Fibroblast of lung (primary cell): Measurements from ENCODE around the gene CASQ2. TPM values are rescaled to one million over a fixed set of nuclear protein-coding genes. Genes with fewer than 3 reads are reported as not detected.

Source experiments
- DNase-seq, 2 donors: peaks; one replicate each; pipeline versions ENCODE4 v3.0.0 to v3.0.0-alpha.2; 2010; ENCODE audit warnings: low read depth in 2 of 2
- H2AFZ ChIP-seq: 2 replicates; pipeline ENCODE4 v1.5.1; 2012; ENCODE audit warnings: low read length, control low read depth, inconsistent platforms
- H3K27ac ChIP-seq: 2 replicates; pipeline ENCODE4 v1.5.1; 2011; ENCODE audit warnings: low read length, control low read depth; ENCODE audit not compliant: insufficient read depth
- H3K27me3 ChIP-seq: 2 replicates; pipeline ENCODE4 v1.5.1; 2011; ENCODE audit warnings: mild to moderate bottlenecking, low read length; ENCODE audit not compliant: control insufficient read depth, insufficient read depth
- H3K36me3 ChIP-seq: 2 replicates; pipeline ENCODE4 v1.5.1; 2011; ENCODE audit warnings: low read length; ENCODE audit not compliant: control insufficient read depth, insufficient read depth
- H3K4me1 ChIP-seq: 2 replicates; pipeline ENCODE4 v1.5.1; 2011; ENCODE audit warnings: low read length; ENCODE audit not compliant: control insufficient read depth, insufficient read depth; ENCODE audit errors: extremely low read depth
- H3K4me2 ChIP-seq: 2 replicates; pipeline ENCODE4 v1.5.1; 2011; ENCODE audit warnings: low read length, control low read depth; ENCODE audit not compliant: insufficient read depth; ENCODE audit errors: extremely low read depth
- H3K4me3 ChIP-seq, 4 experiments: fragments of 200-600 bp in 1 of 4; sonication (generic) in 1 of 4; replicated peaks in 1 of 4; 2 replicates each; pipeline ENCODE4 v1.5.1; 2011 to 2016; ENCODE audit warnings: low read length in 4 of 4, low read depth in 3 of 4, mild to moderate bottlenecking in 3 of 4, control low read depth in 2 of 4, inconsistent platforms in 1 of 4, mixed read lengths in 1 of 4; ENCODE audit not compliant: insufficient read depth in 1 of 4; ENCODE audit errors: control extremely low read depth in 1 of 4
- H3K79me2 ChIP-seq: 2 replicates; pipeline ENCODE4 v1.5.1; 2012; ENCODE audit warnings: mild to moderate bottlenecking, low read length, inconsistent platforms; ENCODE audit not compliant: control insufficient read depth, insufficient read depth
- H3K9ac ChIP-seq: 2 replicates; pipeline ENCODE4 v1.5.1; 2011; ENCODE audit warnings: mild to moderate bottlenecking, low read length, control low read depth; ENCODE audit not compliant: insufficient read depth
- H3K9me3 ChIP-seq: 2 replicates; pipeline ENCODE4 v1.5.1; 2012; ENCODE audit warnings: low read depth, low read length; ENCODE audit not compliant: control insufficient read depth, insufficient read depth
- H4K20me1 ChIP-seq: 2 replicates; pipeline ENCODE4 v1.5.1; 2011; ENCODE audit warnings: low read length; ENCODE audit not compliant: control insufficient read depth, insufficient read depth; ENCODE audit errors: extremely low read depth
- EZH2 ChIP-seq: IDR thresholded peaks from 2 replicates; pipeline ENCODE4 v1.5.1; 2012; ENCODE audit warnings: low read length, control low read depth, mild to moderate bottlenecking; ENCODE audit errors: missing control alignments
- polyA plus RNA-seq, 2 donors: library from polyadenylated mRNA; depleted of rRNA in 1 of 2; stranded (reverse) in 1 of 2; unstranded in 1 of 2; fragments of >200 nt; gene quantifications; 2 replicates each; pipeline ENCODE4 v1.2.1, GENCODE V29; 2011 to 2012; ENCODE audit warnings: missing spikeins in 1 of 2
- total RNA-seq: library from RNA; depleted of rRNA; stranded (reverse); fragments of >200 nt; gene quantifications from 2 replicates; pipeline ENCODE4 v1.2.1, GENCODE V29; 2014
- TF ChIP-seq, protein P1 (sequence below), 2 donors: IDR thresholded peaks in 1 of 2; conservative IDR thresholded peaks in 1 of 2; 1 replicate in 1 of 2; 2 replicates in 1 of 2; pipeline ENCODE4 v1.5.1; 2011 to 2012; ENCODE audit warnings: low read length in 2 of 2, control low read depth in 1 of 2, inconsistent platforms in 1 of 2, low read depth in 1 of 2, mild to moderate bottlenecking in 1 of 2

CASQ2 gene
- total and polyA plus RNA-seq, 2 donors (not counting 1 experiment from before 2014, with no cell fraction given), result 0.03 TPM; not detected in 1

DNA sequence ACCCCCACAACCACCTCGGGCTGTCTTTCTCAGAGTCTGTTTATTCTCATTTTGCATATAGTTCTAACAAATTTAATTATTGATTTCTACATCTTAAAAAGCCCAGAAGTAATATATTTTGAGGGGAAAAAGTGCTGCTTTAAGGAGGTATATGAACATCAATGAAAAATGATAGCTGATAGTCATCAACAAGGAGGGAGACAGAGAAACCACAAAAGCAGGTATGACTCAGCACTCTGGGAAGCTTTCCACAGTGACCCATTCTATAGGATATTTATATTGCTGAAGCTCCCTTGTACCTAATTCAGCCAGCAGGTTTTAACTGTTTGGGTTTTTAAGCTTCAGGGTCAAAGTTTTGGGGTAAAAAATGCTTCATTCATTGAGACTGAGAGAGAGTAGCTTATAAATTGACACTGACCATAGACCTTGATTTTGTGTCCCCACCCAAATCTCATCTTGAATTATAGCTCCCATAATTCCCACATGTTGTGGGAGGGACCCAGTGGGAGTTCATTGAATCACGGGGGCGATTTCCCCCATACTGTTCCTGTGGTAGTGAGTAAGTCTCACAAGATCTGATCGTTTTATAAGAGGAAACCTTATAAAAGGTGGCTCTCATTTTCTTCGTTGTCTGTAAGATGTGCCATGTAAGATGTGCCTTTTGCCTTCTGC is 99.4 kb downstream of the CASQ2 start:
- Histone ChIP-seq H4K20me1 (no peaks in the 10 kb centered on the region), H3K4me1 (peaks cover 15% of the 10 kb centered on the region), H3K27ac (no peak overlapping the region), H3K36me3 (peaks cover 5% of the 10 kb centered on the region), H3K4me3 (no peak overlapping the region), H3K9me3 (no peaks in the 10 kb centered on the region), H3K9ac (no peak overlapping the region), H3K4me2 (no peak overlapping the region), H2AFZ (no peak overlapping the region), H3K79me2 (no peaks in the 10 kb centered on the region), H3K27me3 (no peaks in the 10 kb centered on the region)
- peak; percentile 81 to 90 for DNase-seq
- no peak for TF ChIP-seq EZH2
- TF ChIP-seq, protein P1, sequence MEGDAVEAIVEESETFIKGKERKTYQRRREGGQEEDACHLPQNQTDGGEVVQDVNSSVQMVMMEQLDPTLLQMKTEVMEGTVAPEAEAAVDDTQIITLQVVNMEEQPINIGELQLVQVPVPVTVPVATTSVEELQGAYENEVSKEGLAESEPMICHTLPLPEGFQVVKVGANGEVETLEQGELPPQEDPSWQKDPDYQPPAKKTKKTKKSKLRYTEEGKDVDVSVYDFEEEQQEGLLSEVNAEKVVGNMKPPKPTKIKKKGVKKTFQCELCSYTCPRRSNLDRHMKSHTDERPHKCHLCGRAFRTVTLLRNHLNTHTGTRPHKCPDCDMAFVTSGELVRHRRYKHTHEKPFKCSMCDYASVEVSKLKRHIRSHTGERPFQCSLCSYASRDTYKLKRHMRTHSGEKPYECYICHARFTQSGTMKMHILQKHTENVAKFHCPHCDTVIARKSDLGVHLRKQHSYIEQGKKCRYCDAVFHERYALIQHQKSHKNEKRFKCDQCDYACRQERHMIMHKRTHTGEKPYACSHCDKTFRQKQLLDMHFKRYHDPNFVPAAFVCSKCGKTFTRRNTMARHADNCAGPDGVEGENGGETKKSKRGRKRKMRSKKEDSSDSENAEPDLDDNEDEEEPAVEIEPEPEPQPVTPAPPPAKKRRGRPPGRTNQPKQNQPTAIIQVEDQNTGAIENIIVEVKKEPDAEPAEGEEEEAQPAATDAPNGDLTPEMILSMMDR (conservative IDR thresholded peaks at IDR 0.05 in 1 of 2, IDR thresholded peaks at IDR 0.05 in 1 of 2; ENCODE audit: low read depth in 1 of 2, low read length in 2 of 2), result peak in 1 of 2 donors; percentile 8

GRCh38 chr1:115668579-115668978 is 99.9 kb downstream of the CASQ2 start:
- Histone ChIP-seq H3K4me2 (no peak overlapping the region), H4K20me1 (no peaks in the 10 kb centered on the region), H3K27ac (no peak overlapping the region), H3K79me2 (no peaks in the 10 kb centered on the region), H3K27me3 (no peaks in the 10 kb centered on the region), H3K4me3 (no peak overlapping the region), H3K36me3 (peaks cover 9% of the 10 kb centered on the region), H3K9ac (no peak overlapping the region), H3K4me1 (peaks cover 15% of the 10 kb centered on the region), H2AFZ (no peak overlapping the region), H3K9me3 (no peaks in the 10 kb centered on the region)
- DNase-seq, result peak; percentile 54 to 86
- TF ChIP-seq EZH2, result no peak
- TF ChIP-seq, protein P1 (conservative IDR thresholded peaks at IDR 0.05 in 1 of 2, IDR thresholded peaks at IDR 0.05 in 1 of 2; ENCODE audit: low read depth in 1 of 2, low read length in 2 of 2), result no peak

DNA sequence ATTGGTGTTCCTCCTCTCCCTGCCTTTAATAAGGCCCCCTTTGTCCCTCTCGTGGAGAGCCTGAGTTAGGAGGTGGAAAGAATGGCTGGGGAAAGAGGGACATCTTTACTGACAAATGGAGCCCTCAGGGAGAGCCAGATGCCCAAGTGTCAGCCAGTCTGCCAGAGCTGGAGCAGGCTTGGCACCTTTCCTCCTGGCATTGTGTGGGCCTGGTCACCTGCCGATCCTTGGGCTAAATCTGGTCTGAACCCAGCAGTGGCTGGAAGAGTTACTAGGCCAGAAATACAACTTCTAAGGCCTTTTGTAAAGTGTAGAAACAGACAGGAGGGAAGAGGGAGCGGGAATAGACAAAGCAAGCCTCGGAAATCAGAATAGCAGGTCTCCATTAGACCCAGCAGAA is 101.8 kb downstream of the CASQ2 start:
- peaks cover 10% of the 10 kb centered on the region for H3K36me3 ChIP-seq
- peaks cover 15% of the 10 kb centered on the region for H3K4me1 ChIP-seq
- H3K27me3 ChIP-seq, result no peaks in the 10 kb centered on the region
- H4K20me1 ChIP-seq, result no peaks in the 10 kb centered on the region
- no peak overlapping the region for H3K27ac ChIP-seq
- DNase-seq, result no peak
- no peaks in the 10 kb centered on the region for H3K9me3 ChIP-seq
- TF ChIP-seq EZH2, result no peak
- TF ChIP-seq, protein P1 (conservative IDR thresholded peaks at IDR 0.05 in 1 of 2, IDR thresholded peaks at IDR 0.05 in 1 of 2; ENCODE audit: low read depth in 1 of 2, low read length in 2 of 2), result no peak
- H3K4me3 ChIP-seq, result no peak overlapping the region
- H2AFZ ChIP-seq, result no peak overlapping the region
- no peak overlapping the region for H3K4me2 ChIP-seq
- no peak overlapping the region for H3K9ac ChIP-seq
- H3K79me2 ChIP-seq, result no peaks in the 10 kb centered on the region
